GM21619 (cell line): ENCODE measurements around the gene RAB43.
"Not testable (repeated sequence)": the region's sequence is repeated elsewhere in the genome, so short reads cannot be mapped to it uniquely, and the experiment has no call there.

Source experiments
- ATAC-seq: cut with Tn5 transposase; IDR thresholded peaks from one replicate; pipeline ENCODE4 v1.9.1; 2021; ENCODE audit not compliant: unreplicated experiment

The RAB43 gene

GRCh38 chr3:129100274-129100673 is 21.3 kb downstream of the RAB43 start:
- no peak for ATAC-seq

- ATAC-seq, result no peak
Observed at GRCh38 chr3:129095285-129095684, 26.3 kb downstream of the RAB43 start.

- ATAC-seq, result not testable (repeated sequence)
Observed at GRCh38 chr3:129088312-129088711, 33.3 kb downstream of the RAB43 start.

GRCh38 chr3:129087904-129088303 is 33.7 kb downstream of the RAB43 start:
- ATAC-seq, result not testable (repeated sequence)

GRCh38 chr3:129087138-129087702 is 34.4 kb downstream of the RAB43 start:
- ATAC-seq, result no peak

GRCh38 chr3:129085818-129086217 is 35.8 kb downstream of the RAB43 start:
- no peak for ATAC-seq

- no peak for ATAC-seq
Observed at GRCh38 chr3:129085165-129085715, 36.4 kb downstream of the RAB43 start.

- ATAC-seq, result no peak
Observed at GRCh38 chr3:129084501-129084900, 37.1 kb downstream of the RAB43 start.

GRCh38 chr3:129082026-129082425 is 39.6 kb downstream of the RAB43 start:
- no peak for ATAC-seq

GRCh38 chr3:129081503-129081902 is 40.1 kb downstream of the RAB43 start:
- no peak for ATAC-seq

GRCh38 chr3:129078510-129078909 is 43.1 kb downstream of the RAB43 start:
- no peak for ATAC-seq

- no peak for ATAC-seq
Observed at GRCh38 chr3:129077222-129077621, 44.4 kb downstream of the RAB43 start.

- no peak for ATAC-seq
Observed at GRCh38 chr3:129070086-129070885, 51.3 kb downstream of the RAB43 start.

- ATAC-seq, result not testable (repeated sequence)
Observed at GRCh38 chr3:129069313-129070085, 52.1 kb downstream of the RAB43 start.

- no peak for ATAC-seq
Observed at GRCh38 chr3:129068291-129068886, 53.2 kb downstream of the RAB43 start.

GRCh38 chr3:129067719-129068118 is 53.9 kb downstream of the RAB43 start:
- ATAC-seq, result not testable (repeated sequence)

- ATAC-seq, result no peak
Observed at GRCh38 chr3:129065720-129066073, 55.9 kb downstream of the RAB43 start.

GRCh38 chr3:129065016-129065719 is 56.4 kb downstream of the RAB43 start:
- no peak for ATAC-seq

- no peak for ATAC-seq
Observed at GRCh38 chr3:129063841-129064482, 57.6 kb downstream of the RAB43 start.

- ATAC-seq, result no peak
Observed at GRCh38 chr3:129063091-129063640, 58.4 kb downstream of the RAB43 start.
